HG02623 (cell line): ENCODE results near the gene SLC29A2.
"Not testable (repeated sequence)": the region's sequence is repeated elsewhere in the genome, so short reads cannot be mapped to it uniquely, and the experiment has no call there.

Experiments used
- ATAC-seq: cut with Tn5 transposase; IDR thresholded peaks from one replicate; pipeline ENCODE4 v1.9.1; 2021; ENCODE audit warnings: moderate library complexity; ENCODE audit not compliant: unreplicated experiment

The SLC29A2 gene

DNA sequence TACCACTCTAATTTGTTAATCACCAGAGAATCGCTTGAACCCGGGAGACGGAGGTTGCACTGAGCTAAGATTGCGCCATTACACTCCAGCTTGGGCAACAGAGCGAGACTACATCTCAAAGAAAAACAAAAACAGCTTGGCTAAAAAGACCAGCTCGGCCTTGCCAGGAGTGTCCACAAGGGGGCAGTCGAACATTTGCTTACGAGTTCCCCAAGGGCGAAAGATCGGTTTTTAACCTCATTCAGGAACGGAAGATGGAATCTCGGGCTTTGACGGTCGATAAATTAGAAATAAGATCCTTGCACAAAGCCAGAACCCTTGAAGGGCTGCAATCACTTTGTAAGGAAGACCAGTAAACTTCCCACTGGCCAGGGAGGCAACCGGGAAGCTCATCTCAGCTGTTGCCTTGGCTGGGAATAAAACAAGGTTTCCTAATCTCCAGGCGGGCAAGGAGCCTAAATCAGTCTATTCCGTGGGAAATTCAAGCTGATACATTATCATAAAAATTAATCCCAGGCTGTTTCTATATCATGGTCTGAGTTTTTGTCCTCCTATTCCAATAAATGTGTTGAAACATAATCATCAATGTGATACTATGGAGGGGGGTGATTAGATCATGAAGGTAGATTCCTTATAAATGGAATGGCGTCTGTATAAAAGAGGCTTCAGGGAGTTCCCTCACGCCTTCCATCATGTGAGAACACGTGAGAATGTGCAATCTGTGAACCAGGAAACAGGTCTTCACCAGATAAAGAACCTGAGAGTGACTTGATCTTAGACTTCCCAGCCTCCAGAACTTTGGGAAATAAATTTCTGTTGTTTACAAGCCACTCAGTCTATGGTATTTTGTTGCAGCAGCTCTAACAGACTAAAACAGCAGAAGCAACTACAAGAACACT lies 14.9 kb upstream of the SLC29A2 start:
- ATAC-seq = no peak

DNA sequence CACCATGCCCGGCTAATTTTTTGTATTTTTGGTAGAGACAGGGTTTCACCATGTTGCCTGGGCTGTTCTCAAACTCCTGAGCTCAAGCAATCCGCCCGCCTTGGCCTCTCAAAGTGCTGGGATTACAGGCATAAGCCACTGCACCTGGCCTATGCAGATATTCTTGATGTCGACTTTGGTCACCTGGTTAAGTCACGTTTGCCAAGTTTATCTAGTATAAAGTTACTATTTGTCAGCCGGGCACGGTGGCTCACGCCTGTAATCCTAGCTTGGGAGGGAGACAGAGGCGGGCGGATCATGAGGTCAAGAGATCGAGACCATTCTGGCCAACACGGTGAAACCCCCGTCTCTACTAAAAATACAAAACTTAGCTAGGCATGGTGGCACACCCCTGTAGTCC lies 12.8 kb upstream of the SLC29A2 start:
- not testable (repeated sequence) for ATAC-seq

DNA sequence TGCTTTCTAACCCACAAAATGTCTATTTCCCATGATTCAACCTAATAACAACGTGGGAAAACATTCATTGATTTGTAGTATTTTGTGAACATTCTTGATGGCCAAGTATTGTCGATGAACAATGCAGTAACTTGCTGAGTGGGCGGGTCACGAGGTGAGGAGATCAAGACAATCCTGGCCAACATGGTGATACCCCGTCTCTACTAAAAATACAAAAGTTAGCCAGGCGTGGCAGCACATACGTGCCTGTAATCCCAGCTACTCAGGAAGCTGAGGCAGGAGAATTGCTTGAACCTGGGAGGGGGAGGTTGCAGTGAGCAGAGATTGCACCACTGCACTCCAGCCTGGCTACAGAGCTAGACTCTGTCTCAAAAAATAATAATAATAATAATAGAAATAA lies 8.7 kb upstream of the SLC29A2 start:
- not testable (repeated sequence) for ATAC-seq

DNA sequence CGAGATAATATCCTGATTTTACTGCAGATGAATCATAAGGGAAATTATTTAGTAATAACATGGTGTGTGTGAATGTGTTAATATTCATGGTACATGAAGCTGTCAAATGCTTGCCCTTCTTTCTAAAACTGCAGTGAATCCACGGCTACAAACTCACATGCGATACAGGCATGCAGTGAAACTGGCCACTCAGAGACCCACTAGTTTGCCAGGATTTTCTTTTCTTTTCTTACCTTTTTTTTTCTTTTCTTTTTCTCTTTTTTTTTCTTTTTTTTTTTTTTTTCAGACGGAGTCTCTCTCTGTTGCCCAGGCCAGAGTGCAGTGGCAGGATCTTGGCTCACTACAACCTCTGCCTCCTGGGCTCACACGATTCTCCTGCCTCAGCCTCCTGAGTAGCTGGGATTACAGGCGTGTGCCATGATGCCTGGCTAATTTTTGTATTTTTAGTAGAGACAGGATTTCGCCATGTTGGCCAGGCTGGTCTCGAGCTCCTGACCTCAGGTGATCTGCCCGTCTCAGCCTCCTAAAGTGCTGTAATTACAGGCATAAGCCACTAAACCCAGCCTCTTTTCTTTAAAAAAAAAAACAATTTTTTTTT lies 2.2 kb upstream of the SLC29A2 start:
- ATAC-seq = not testable (repeated sequence)

DNA sequence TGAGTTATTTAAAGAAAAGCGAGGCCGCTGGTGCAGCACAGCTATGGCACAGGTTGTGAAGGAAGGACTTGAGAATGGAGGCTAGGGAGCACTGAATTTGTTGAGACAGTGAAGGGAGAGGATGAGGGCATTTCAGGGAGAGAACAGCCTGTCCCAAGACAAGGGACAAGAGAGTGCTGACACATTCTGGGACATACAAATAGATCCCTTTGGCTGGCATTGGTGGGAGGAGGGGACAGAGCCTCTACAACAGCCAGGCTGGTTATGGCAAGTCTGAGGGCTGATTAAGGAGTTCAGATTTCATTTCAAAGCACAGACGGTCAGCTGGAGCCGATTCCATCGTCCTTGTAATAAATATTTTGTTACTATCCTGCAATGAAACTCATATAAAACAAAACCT lies 1.7 kb upstream of the SLC29A2 start:
- no peak for ATAC-seq

DNA sequence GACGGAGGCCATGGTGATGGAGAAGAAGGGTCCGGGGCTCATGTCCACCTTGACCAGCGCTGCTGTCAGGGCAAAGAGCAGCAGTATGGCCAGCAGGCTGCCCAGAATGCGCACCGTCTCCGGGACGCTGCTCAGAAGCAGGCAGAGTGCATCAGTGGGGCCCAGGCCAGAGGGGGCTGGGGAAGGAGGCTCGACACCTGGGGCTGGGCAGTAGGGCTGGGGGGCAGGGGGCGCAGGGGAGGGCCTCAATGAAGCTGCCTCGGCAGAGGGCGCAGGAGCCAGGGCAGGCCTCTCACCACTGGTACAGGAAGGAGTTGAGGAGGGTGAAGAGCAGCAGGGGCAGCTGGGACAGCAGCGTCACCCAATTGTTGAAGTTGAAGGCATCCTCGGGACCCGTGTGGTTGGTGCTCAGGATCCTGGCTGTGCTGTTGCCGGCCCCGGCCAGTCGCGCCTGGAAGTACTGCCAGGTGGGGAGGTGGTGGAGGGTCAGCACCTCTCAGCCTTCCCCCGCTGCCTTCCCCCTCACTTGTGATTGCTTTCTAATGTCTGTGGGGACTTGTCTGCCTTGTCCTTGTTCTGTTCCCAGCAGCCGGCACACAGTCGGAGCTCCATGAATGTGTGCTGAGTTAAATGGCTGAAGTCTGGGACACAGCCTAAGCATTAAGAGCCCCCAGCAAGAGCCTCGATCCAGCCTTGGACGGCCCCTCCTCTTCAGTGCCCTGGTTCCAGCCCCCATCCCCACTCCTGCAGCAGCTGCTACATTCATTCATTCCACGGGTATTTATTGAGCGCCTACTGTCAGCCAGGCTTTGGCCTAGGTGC lies 2.3 kb downstream of the SLC29A2 start:
- no peak for ATAC-seq

DNA sequence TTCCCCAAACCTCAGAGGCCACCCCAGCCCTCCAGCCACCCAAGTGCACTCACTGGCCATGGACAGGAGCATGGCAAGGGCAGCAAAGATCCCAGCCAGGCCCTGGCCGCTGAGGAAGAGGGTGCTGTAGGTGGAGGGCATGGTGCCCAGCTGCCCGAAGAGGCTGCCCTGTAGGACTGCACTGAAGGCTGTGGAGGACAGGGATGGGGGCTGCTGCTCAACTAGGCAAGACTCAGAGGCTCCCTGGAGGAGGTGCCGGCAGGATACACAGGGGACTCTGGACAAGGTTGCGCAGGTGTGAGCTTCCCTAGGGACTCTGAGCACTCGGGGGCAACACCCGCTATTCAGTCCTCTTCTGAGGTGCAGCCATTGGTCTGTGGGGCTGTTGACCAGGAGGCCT lies 3.1 kb downstream of the SLC29A2 start:
- no peak for ATAC-seq

DNA sequence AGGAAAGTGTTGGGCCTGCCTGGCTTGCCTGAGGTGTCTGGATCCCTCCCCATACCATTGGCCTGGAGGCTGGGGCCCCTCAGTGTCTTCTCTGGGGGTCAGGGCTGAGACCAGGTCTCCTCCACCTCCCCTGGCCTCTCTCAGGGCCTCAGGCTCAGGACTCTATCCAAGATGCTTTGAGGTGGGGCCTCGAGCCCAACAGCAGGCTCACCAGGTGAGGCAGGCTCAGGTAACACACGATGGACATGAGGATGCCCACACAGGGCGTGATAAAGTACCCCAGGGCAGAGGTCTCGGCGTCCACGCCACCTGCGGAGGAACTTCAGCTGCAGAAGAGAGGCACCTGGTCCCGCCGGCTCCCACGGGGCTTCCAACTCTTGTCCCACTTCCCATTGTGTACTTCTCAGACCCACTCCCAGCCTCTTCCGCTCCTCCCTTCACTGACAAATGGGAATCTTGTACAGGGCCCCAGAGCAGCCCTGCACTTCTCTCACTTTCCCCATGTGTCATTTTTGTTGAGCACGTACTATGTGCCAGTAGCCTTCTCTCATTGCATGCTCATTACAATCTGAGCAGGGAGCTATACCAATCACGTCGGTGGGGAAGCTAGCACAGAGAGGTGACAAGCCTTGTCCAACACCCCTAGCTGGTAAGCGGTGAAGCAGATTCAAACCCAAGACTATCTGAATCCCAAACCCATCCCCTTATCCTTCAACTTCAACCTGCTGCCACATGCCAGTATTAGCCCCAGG lies 3.8 kb downstream of the SLC29A2 start:
- ATAC-seq = no peak

DNA sequence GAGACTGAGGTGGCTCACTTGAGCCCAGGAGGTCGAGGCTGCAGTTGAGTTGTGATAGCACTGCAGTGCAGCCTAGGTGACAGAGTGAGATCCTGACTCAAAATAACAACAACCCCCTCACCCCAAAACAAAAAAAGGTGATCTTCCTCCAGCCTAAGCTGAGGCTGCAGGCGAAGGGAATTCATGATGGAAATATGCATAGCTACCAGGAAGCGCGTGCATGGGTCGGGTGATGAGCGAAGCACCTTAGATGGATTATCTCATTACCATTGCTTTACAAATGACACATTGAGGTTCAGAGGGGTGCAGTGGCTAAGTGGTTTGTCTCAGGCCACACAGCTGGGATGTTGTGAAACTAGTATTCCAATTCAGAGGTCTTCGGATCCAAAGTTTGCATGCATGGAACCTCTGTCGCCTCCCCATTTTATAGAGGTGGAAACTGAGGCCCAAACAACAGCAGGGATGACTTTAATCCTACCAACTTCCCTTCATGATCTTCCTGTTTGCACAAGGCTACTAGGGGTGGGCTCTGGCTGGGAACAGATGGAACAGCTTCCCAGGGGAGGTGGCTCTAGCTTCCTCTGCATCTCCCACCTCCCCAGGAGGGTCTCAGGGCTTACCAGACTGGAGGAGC lies 4.6 kb downstream of the SLC29A2 start:
- ATAC-seq = no peak

DNA sequence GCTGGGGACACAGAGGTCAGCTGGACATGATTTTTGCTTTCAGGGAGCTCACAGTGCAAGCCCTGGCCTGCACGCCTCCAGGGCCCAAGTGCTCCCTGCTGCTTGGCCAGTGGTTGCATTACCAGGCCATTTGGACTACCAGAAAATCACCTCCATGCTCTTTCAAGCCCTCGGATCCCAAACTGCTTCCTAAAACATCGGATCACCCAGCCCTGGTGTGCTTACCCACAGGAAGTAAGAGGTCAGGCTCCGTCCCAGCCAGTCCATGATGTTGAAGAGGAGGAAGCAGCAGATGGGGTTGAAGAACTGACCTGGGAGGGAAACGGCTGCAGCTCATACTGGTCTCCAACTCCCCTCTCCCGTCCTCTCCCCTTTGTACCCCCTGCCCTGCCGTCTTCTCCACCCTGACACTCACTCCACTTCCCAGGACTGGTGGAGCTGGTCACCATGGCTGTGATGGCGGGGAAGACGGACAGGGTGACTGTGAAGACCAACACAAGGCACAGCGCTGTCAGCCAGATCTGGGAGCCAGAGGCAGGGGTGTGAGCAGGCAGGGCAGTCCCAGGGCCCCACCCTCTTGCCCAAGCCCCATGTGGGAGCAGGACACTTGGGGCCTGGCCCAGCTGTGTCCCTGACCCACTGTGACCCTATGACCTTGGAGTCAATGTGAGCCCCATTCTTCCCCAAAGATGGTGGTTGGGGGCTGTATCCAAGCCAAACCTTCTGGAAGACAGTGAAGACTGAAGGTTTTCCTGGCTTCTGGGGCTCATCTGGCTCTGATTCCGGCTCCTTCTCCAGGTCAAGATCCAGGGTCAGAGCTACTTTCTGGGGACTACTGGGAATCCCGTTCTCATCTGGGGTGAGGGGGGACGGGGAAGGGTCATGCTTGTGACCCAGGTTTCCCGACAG lies 5.6 kb downstream of the SLC29A2 start:
- ATAC-seq = no peak

DNA sequence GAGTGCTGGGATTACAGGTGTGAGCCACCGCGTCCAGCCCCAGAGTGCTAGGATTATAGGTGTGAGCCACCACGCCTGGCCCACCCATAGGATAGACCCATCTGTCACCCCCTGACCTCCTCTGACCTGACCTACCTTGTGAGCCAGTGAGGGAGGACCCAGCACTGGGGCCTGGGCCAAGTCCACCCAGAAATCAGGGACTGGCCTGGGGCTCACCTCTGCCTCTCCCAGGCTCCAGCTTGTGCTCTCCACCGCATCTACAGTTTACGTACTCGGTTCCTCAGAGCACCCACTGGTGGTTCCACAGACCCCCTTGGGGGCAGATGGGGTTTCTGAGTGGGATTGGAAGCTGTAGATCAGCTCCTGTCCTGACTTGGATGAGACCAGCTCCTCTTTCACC lies 6.4 kb downstream of the SLC29A2 start:
- ATAC-seq = no peak

DNA sequence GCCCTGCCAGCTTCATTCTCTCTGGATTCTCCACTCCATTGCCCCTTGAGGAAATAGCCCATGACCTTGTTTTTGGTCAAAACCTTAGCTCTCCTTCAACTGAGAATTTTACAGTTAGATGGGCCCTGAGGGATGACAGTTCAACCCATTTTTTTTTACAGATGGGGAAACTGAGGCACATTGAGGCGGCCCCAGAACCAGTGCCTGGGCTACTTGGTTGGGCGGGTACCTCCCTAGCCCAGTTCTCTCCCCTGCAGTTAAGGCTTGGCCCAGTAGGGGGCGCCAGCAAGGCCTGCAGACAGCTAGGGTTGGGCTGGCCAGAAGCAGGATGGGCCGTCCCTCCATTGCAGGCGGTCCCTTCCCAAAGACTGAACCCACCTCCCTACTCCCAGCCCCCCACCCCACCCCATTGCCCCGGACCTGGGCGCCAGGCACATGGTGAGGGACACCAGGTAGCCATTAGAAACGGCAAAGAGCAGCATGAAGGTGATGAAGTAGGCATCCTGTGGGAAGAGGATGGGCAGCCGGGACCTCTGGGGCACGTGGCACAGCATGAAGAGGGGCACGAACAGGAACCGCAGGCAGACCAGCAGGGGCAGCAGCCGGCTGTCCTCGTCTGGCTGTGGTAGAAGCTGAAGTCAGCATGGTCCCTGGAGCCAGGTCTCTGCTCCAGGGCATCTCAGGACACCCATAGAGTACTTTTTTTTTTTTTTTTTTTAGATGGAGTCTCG lies 7.6 kb downstream of the SLC29A2 start:
- no peak for ATAC-seq

DNA sequence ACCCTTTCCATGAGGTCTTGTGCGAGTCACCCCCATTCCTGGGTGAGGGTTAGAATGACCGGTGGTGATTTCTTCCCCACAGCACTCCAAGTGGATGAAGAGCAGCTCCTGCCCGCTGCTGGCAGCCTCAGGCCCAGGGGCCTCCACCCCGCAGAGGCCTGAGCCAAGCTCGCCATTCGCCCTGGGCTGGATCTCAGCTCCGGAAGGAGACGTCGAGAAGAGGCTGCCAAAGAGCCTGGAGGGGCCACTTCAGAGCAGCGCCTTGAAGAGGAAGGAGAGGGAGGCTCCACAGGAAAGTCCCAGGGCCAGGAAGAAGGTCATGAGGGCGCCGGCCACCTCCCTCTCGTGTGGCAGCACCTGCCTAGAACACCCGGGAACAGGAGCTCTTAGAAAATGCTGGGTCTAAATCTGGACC lies 8.4 kb downstream of the SLC29A2 start:
- no peak for ATAC-seq

DNA sequence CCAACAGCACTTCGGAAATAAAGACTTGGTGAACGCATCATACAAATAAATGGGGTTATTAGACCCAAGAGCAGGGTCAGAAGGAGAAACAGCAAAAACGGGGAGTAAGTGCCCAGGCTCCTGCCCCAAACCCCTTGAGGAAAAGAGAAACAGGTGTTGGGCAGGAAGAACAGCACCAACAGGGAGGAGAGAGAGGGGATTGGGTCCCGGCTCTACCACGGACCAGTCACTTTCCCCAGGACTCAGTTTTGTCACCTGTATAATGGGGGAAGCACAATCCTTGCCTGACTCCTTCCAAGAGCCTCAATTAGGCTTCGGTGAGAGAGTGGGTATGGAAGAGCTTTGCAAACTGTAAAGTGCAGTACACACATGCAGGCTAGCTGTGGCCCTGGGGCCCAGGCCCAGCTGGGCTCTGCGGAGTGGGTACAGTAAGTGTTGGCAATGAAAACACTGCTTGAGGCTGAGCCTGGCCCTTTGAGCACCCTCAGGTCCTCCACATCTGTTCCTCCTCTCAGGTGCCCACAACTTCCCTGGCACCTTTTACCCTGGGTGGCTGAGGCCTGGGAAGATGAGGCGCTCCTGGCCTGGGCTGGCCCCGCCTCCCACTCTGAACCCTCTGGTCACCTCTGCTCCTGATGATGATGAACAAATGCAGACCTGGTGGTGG lies 8.9 kb downstream of the SLC29A2 start:
- no peak for ATAC-seq

DNA sequence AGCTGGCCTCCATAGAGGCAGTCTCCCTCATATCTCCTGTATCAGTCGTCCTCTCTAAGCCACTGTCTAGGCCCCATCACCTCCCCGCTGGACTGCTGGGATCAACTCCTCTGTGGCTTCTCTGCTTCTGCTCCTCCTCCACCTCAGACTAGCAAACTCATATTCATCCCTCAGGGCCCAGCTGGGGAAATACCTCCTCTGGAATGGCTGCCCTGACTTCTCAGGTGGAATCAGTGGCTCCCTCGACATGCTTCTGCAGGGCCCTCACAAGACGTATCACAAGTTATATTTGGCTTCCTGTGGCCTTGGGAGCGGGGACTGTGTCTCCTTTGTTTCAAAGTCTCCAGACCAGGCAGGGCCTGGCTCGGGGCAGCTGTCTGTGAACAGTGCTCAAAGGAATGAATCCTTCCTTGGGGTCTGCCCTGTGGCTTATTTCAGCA lies 10.0 kb downstream of the SLC29A2 start:
- no peak for ATAC-seq

DNA sequence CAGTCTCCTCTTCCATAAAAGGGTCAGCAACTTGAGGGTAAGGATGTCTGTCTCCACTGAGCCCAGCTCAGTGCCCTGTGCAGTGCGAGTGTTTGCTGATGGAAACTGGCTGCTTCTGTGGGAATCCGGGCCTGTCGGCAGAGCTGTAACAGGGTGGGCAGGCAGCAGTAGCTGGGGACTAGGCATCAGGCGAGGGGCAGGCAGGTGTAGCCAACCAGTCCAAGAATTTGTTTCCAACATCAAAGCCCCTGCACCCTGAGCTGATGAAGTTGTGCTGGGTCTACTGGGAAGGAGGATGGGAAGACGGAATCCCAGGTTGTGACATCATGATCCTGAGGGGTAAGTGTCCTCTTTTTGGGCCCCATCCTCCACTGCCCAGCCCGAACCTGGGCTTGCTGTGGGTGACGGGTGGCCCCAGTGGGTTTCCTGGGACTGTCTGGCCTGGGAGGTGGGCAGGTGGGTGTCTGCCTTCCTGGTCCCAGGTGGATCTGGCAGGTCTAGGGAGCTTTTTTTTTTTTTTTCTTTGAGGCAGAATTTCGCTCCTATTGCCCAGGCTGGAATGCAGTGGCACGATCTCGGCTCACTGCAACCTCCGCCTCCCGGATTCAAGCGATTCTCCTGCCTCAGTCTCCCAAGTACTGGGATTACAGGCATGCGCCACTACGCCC lies 11.0 kb downstream of the SLC29A2 start:
- no peak for ATAC-seq

DNA sequence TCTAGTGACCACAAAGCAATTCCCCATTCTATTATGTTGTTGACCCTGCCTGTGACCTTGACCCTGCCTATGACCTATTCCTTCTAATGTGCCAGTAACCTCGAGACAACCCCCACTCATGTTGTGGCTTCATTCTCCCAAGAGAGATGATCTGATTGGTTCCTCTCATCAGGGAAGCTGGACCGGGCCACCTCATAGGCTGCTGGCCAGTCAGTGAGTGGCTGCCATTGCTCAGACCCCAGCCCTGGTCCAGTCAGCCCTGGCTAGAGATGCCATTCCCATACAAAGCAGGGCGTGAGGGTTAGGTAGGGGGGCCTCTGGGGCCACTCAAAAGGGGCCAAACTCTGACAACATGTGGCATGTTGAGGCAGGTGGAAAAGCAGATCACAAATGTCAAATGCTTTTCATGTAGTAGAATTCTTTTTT lies 11.9 kb downstream of the SLC29A2 start:
- no peak for ATAC-seq
